Measurements from ENCODE around the gene CEACAM18. TPM values are rescaled to one million over a fixed set of nuclear protein-coding genes. Genes with fewer than 3 reads are reported as not detected.
"Not testable (repeated sequence)": the region's sequence is repeated elsewhere in the genome, so short reads cannot be mapped to it uniquely, and the experiment has no call there.

CEACAM18 gene
- total RNA-seq, 2 donors from 2014 or later: not detected

DNA sequence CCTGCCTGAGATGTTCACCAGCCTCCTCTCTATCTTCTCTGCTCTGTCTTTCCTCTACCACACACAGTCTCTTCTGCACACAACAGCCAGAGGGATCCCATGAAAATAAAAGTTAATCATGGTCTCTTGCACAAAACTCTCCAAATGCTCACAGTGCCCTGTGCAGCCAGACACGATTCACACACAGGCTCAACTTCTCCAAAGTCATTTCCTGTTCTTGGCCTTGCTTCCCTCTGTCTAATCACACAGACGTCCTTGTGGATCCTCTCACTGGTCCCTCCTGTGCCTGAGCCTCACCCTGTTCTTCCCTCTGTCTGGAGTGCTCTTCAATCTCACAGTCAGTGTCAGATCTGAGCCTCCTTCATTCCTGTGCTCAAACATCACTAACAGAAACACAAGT lies 15.4 kb downstream of the CEACAM18 start:
- ATAC-seq (replicated peaks): no peak
- Mint-ChIP-seq H3K27ac (no peak overlapping the region), H3K4me1 (peaks cover 6% of the 10 kb centered on the region), H3K27me3 (peaks cover 27% of the 10 kb centered on the region), H3K4me3 (no peak overlapping the region), H3K9me3 (no peaks in the 10 kb centered on the region), H3K36me3 (ENCODE audit: low read depth) (no peaks in the 10 kb centered on the region)

DNA sequence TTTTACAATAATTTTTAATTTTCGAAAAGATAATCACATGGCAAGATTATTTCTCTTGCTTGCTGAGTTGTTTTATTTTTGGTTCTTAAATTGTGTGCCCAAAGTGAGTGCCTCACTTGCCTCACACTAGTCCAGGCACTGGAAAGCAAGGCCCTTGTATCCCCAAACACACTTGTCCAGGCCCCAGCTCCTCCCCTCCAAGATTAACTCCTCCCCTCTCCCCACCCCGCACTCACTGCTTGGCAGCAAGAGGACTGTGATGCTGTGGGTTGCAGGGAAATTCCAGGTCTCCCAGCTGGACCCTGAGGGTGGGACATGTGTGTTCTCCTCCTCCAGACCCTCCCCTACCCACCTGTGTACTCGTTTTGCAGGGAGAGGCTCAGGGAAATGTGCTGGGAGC lies 19.3 kb downstream of the CEACAM18 start:
- peaks cover 25% of the 10 kb centered on the region for H3K27me3 Mint-ChIP-seq
- H3K36me3 Mint-ChIP-seq (ENCODE audit: low read depth): no peaks in the 10 kb centered on the region
- H3K4me1 Mint-ChIP-seq: no peaks in the 10 kb centered on the region
- no peak overlapping the region for H3K27ac Mint-ChIP-seq
- no peak for ATAC-seq (replicated peaks)
- H3K9me3 Mint-ChIP-seq: no peaks in the 10 kb centered on the region
- no peak overlapping the region for H3K4me3 Mint-ChIP-seq

DNA sequence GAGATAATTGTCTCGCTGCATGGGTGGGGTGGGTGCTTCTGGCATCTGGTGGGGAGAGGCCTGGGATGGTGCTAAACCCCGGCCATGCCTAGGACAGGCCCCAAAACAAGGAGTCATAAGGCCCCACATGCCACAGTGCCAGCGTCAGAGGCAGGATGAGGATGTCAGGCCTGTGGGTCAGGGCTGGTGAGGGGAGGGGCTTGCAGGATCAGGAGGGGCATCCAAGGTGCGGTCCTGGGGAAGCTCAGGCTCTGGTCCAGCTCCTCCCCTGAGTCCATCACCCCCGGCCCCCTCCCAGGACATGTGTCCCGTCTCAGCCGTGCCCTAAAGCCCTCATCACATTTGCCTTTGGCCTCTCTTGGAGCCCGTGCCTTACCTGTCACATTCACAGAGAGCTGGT lies 22.6 kb downstream of the CEACAM18 start:
- H3K36me3 Mint-ChIP-seq (ENCODE audit: low read depth); ATAC-seq (replicated peaks); H3K27me3 Mint-ChIP-seq; H3K9me3 Mint-ChIP-seq; H3K4me1 Mint-ChIP-seq: not testable (repeated sequence)
- Mint-ChIP-seq H3K27ac (peak overlapping the region; percentile 56), H3K4me3 (peak overlapping the region; percentile 61)

DNA sequence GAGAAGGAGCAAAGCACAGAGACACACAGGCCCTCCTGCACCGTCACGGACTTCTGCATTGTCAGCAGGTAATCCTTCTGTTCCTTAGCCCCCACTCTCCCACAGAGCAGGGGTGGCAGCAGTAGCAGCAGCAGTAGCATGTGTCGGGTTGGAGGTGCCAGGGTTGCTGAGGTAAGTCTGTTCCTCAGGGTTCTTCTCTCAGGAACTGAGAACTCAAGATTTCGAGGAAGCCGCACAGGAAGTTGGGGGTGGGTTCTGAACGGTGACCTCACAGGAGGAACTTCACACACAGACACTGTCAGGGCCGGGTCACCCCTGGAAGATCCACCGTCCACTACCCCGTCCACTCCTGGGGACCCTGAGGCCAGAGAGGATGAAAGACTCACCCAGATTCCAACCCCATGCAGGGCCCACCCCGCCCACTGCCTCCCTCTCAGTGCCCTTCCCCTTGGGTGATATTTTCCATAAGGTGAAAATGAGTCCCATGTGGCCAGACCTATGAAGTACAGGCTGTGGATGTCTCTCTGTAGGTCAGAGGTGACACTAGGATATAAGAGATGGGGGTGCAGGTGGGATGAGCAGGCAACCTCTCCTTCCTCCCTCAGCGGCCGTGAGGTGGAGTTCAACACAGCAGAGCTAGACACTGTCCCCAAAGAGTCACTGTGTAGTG lies 23.4 kb downstream of the CEACAM18 start, which contains the start of gene SIGLEC12:
TSS of gene SIGLEC12 (minus strand) at position 207 of the 670 bp plus-strand sequence. CDS start at position 140, 67 bp downstream.
- Mint-ChIP-seq H3K36me3 (ENCODE audit: low read depth) (no peaks in the 10 kb centered on the region), H3K4me3 (peak within 1 kb of the TSS; percentile 61), H3K9me3 (peaks cover 8% of the 10 kb centered on the region), H3K27ac (peak within 1 kb of the TSS; percentile 56), H3K4me1 (no peaks in the 10 kb centered on the region), H3K27me3 (peaks cover 7% of the 10 kb centered on the region)
- ATAC-seq (replicated peaks): peak; percentile 86

DNA sequence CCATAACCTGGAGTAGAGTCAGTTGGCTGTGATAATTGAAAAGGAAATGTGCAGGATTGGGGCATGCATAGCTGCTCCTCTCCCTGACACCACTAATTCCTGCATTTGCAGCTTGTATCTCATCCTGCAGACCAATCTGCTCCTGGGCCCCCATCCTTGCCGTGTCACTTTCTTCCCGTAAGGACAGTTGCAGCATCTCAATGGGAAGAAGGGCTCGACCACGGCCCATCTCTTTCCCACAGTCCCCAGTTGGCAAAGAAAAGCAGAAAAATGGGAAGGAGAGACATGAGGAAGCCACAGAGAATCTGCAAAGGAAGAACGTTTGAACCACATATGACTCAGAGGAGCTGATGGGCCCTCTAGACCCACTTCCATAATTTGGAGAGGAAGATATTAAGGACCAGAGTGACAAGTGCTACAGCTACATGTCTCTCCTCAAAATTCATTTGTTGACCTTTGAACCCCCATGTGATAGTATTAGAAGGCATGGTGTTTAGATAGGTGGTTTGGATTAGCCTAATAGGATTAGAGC lies 25.0 kb downstream of the CEACAM18 start:
- Mint-ChIP-seq H3K36me3 (ENCODE audit: low read depth) (no peaks in the 10 kb centered on the region), H3K4me3 (no peak overlapping the region)

DNA sequence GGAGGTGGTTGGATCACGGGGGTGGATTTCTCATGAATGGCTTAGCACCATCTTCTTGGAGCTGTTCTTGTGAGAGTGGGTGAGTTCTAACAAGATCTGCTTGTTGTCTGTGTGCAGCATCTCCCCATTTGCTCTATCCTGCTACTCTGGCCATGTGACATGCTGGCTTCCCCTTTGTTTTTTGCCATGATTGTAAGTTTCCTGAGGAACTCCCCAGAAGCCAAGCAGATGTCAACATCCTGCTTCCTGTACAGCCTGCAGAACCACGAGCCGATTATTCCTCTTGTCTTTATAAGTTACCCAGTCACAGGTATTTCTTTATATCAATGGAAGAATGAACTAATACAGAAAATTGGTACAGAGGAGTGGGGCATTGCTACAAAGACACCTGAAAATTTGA lies 25.6 kb downstream of the CEACAM18 start:
- no peaks in the 10 kb centered on the region for H3K36me3 Mint-ChIP-seq (ENCODE audit: low read depth)
- no peak for ATAC-seq (replicated peaks)
- H3K27ac Mint-ChIP-seq: no peak overlapping the region
- peaks cover 8% of the 10 kb centered on the region for H3K9me3 Mint-ChIP-seq
- H3K27me3 Mint-ChIP-seq: peaks cover 4% of the 10 kb centered on the region
- no peaks in the 10 kb centered on the region for H3K4me1 Mint-ChIP-seq
- H3K4me3 Mint-ChIP-seq: no peak overlapping the region

More for the DNA sequence above, 25.0 kb downstream of the CEACAM18 start:
- Mint-ChIP-seq H3K9me3 (peaks cover 8% of the 10 kb centered on the region), H3K27me3 (peaks cover 4% of the 10 kb centered on the region), H3K27ac (no peak overlapping the region), H3K4me1 (no peaks in the 10 kb centered on the region)
- no peak for ATAC-seq (replicated peaks)

DNA sequence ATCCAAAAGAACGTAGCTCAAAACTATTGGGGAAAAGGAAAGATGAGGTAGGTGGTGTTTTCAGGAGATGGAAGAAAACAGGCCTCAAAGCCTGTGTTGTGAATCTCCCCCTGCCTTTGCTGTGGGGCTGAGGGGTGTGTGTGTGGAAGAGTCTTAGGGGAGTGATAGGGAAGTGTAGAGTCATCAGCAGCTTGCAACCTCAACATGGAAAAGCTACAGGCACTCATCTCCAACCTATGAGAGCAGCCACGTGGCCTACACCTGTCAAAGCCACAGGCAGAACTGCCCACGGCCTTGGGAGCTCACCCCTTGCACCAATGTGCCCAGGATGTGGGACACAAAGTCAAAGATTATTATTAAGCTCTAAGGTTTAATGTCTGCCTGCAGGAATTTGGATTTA lies 27.6 kb downstream of the CEACAM18 start:
- H3K36me3 Mint-ChIP-seq (ENCODE audit: low read depth): no peaks in the 10 kb centered on the region
- H3K27ac Mint-ChIP-seq: no peak overlapping the region
- H3K27me3 Mint-ChIP-seq: peaks cover 11% of the 10 kb centered on the region
- no peak overlapping the region for H3K4me3 Mint-ChIP-seq
- ATAC-seq (replicated peaks): no peak
- H3K4me1 Mint-ChIP-seq: peaks cover 2% of the 10 kb centered on the region
- H3K9me3 Mint-ChIP-seq: peaks cover 8% of the 10 kb centered on the region

DNA sequence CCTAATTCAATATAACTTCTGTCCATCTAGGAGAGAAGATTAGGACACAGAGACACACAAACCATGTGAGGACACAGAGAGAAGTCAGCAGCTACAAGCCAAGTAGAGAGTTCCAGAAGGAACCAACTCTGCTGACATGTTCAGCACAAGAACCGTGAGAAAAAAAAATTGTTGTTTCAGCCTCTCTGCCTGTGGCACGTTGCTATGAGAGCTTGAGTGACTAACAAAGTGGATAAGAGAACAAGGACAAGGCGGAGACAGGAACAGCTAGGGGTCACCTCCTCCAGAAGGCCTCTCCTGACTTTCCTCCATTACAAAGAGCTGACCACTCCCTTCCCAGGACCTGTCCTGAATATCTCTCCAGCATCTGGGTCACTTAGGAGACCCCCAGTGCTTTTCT lies 28.9 kb downstream of the CEACAM18 start:
- no peak for ATAC-seq (replicated peaks)
- Mint-ChIP-seq H3K27me3 (peaks cover 13% of the 10 kb centered on the region), H3K36me3 (ENCODE audit: low read depth) (no peaks in the 10 kb centered on the region), H3K4me1 (peaks cover 5% of the 10 kb centered on the region), H3K9me3 (peaks cover 8% of the 10 kb centered on the region), H3K4me3 (no peak overlapping the region), H3K27ac (no peak overlapping the region)

DNA sequence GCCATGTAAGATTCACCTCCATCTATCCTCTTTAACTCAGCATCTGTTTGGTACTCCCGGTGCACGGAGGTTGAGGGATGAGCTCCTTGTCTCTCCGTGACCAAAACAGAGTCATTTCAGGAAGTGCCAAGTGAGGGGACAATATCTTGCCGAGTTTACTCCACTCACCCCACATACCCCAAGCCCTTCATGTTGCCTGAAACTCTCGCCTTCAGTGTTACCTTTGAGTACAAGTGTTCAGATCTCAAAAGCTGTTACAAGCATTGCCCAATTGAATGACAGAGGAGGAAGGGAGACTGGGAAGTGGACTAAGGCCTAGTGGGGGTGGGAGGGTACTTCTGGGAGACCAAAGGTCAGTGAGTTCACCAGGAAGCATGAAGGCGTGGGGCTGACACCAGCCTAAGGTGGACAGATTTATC lies 29.3 kb downstream of the CEACAM18 start:
- H3K9me3 Mint-ChIP-seq: peaks cover 8% of the 10 kb centered on the region
- no peak for ATAC-seq (replicated peaks)
- no peak overlapping the region for H3K4me3 Mint-ChIP-seq
- peaks cover 13% of the 10 kb centered on the region for H3K27me3 Mint-ChIP-seq
- H3K36me3 Mint-ChIP-seq (ENCODE audit: low read depth): no peaks in the 10 kb centered on the region
- no peak overlapping the region for H3K27ac Mint-ChIP-seq
- peaks cover 5% of the 10 kb centered on the region for H3K4me1 Mint-ChIP-seq

DNA sequence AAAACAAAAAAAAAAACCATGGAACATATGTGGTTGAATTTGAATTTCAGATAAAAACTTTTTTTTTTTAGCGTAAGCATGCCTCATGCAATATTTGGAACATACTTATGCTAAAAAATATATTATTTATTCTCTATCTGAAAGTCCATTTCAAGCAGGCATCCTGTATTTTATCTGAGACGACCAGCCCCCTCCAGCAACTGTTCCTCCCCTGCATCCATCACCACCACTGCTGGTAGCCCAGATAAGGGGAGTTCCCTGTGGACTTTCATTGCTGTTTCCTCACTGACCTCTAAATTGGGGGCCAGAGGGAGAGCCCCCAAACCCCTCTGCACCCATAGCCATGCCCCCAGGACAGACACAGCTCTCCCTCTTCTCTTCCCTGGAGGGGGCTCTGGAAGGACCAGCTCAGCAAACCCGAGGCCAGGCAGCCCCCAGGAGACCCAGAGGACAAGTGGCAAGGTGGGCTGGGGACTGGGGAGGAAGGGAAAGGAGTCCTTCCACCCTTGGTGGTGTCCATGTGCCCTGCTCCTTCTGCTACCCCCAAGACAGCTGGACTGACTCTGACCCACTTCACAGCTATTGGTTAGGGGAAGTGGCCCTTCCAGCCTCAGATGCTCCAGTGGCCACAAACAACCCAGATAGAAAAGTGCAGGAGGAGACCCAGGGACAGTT lies 29.9 kb downstream of the CEACAM18 start:
- H3K27me3 Mint-ChIP-seq: peaks cover 13% of the 10 kb centered on the region
- H3K27ac Mint-ChIP-seq: no peak overlapping the region
- no peak for ATAC-seq (replicated peaks)
- no peak overlapping the region for H3K4me3 Mint-ChIP-seq
- H3K4me1 Mint-ChIP-seq: peaks cover 5% of the 10 kb centered on the region
- peaks cover 8% of the 10 kb centered on the region for H3K9me3 Mint-ChIP-seq
- no peaks in the 10 kb centered on the region for H3K36me3 Mint-ChIP-seq (ENCODE audit: low read depth)

DNA sequence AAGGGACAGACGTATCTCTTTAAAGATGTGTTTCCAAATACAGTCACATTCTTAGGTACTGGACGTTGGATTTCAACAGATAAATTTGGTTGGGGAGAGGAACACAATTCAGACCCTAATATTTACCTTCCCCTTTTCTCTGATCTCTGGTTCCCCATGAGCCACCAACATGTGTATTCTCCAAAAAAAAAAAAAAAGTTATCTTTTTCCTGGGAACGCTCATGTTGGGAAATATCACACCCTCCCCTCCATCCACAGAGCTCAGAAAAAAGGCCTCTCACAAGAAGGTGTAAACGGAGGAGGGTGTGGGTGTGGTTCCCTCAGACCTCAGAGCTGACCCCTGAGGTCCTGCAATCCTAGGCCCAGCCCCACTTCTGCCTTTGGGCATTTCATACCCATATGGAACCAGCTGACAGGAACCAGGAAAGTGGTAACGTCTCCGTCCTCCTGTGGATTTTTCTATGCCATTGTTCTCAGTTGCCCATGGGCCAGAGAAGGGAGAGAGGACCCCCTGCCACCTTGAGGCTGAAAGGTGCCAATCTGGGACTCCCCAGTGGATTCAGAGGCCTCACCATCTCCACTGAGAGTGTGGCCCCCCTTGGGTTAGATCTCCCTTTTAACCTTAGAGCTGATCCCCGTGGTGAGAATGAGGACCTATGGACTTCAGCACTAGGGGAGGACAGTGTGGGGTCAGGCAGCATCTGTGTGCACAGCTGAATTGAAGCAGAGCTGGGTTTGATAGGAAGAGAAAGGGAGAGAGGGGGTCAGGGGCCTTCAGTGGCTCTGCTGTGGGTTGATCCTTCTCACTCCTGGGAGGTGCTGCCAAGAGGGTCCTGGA lies 31.7 kb downstream of the CEACAM18 start:
- no peak for ATAC-seq (replicated peaks)

DNA sequence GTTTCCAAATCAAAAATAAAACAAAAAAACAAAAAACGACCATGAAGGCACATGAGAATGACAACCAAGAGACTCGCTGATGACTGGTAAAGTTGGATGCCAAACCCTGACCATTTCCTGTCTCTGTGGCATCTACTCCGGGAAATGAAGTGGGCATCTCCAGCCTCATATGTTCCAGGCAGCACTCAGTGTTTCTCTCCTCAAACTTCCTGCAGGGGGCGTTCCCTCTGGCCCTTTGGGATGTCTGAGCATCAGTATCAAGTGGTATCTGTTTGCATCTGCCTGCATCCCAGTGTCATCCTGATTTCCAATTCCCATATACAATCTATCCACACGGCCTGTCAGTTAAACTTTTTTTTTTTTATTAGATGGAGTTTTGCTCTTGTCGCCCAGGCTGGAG lies 33.0 kb downstream of the CEACAM18 start:
- Mint-ChIP-seq H3K27me3 (peaks cover 13% of the 10 kb centered on the region), H3K36me3 (ENCODE audit: low read depth) (no peaks in the 10 kb centered on the region), H3K27ac (no peak overlapping the region), H3K4me3 (no peak overlapping the region), H3K9me3 (no peaks in the 10 kb centered on the region), H3K4me1 (peaks cover 5% of the 10 kb centered on the region)
- peak; percentile 73 for ATAC-seq (replicated peaks)

More for the DNA sequence above, 31.7 kb downstream of the CEACAM18 start:
- Mint-ChIP-seq H3K27ac (no peak overlapping the region), H3K4me3 (no peak overlapping the region), H3K36me3 (ENCODE audit: low read depth) (no peaks in the 10 kb centered on the region), H3K4me1 (peaks cover 5% of the 10 kb centered on the region), H3K9me3 (no peaks in the 10 kb centered on the region), H3K27me3 (peaks cover 13% of the 10 kb centered on the region)

DNA sequence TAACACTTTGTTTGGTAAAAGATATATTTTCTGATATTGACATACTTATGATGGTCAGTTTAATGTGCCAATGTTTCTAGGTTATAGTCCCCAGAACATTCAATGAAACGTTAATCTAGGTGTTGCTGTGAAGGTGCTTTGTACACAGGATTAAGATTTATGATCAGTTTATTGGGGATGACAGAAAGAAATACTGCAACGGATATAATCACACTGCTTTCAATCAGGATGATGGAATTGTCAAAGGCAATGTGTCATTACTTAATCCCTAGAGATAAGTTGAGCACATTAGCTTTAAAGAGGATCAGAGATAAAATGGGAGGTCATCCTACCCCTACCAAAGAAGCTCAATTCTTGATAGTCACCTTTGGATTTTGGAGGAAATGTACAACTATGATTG lies 35.6 kb downstream of the CEACAM18 start:
- Mint-ChIP-seq H3K36me3 (ENCODE audit: low read depth) (no peaks in the 10 kb centered on the region), H3K9me3 (no peaks in the 10 kb centered on the region), H3K4me3 (no peak overlapping the region), H3K4me1 (peaks cover 5% of the 10 kb centered on the region), H3K27ac (no peak overlapping the region), H3K27me3 (peaks cover 18% of the 10 kb centered on the region)
- no peak for ATAC-seq (replicated peaks)

DNA sequence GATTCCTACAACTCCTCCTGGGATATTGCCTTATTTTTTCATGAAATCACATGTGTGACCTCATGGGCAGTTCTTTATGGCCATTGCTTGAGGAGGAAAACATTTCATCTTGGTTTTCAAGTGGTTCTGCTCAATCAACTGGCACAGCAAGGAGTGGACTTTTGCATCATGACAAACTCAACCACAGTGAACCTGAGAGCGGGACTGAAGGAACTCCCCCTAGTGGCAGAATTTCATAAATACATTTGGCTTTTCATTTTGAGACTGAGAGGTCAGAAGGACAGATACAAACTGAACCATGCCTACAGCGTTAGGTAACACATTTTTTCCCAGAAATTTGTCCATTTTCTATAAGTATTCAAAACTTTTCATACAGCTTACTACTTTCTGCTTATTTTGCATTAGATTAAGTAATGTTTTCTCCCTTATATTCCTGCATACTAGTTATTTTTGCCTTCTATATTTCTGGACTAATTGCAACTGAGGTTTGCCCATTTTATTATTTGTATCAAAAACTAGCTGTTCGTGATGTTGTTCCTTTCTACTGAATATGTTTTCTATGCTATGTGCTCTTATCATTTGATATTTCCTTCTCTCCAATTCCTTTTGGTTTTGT lies 36.6 kb downstream of the CEACAM18 start:
- no peaks in the 10 kb centered on the region for H3K36me3 Mint-ChIP-seq (ENCODE audit: low read depth)
- peak; percentile 77 for ATAC-seq (replicated peaks)
- no peak overlapping the region for H3K4me3 Mint-ChIP-seq
- H3K4me1 Mint-ChIP-seq: peaks cover 5% of the 10 kb centered on the region
- no peak overlapping the region for H3K27ac Mint-ChIP-seq
- no peaks in the 10 kb centered on the region for H3K9me3 Mint-ChIP-seq
- peaks cover 18% of the 10 kb centered on the region for H3K27me3 Mint-ChIP-seq

Data from activated T-helper 17 cell treated with anti-CD3 and anti-CD28 coated beads, Interleukin-2, amount 50 U/mL, for 72 hours (primary cell).